ENCODE measurements around the gene RAB20. TPM values are rescaled to one million over a fixed set of nuclear protein-coding genes. Genes with fewer than 3 reads are reported as not detected.

RAB20 gene
- total RNA-seq, 1 experiment from 2014 or later, result 30.5 TPM

DNA sequence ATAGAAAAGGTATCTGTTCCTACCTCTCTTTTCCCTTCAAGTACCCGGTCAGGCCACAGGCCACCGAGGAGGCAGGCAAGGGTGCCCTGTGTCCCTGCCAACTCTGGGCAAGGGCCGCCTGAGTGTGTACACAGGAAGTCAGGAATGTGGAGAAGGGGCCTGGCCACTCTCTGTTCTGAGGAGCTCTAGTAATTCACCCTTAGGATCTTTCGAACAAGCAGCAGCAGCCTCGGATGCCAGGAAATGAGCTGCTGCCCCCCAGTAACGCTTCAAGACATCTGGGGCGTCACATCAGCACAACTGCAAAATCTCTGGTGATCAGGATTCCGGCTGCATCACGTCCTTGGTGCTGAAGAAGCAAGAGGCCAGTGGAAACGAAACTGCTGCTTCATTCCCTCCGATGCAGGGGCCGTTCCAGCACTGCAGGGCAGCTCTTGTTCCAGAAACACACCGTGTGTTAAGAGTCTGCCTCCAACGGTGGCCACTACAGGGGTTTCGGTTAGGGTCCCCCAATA is 2.0 kb downstream of the RAB20 start:
- no peak for DNase-seq (ENCODE audit: low read depth)
- in situ Hi-C loops (cut with HindIII; ENCODE audit: low pct_unique_long_range_greater_than_20kb, low sequenced_read_pairs), result no loop called here

DNA sequence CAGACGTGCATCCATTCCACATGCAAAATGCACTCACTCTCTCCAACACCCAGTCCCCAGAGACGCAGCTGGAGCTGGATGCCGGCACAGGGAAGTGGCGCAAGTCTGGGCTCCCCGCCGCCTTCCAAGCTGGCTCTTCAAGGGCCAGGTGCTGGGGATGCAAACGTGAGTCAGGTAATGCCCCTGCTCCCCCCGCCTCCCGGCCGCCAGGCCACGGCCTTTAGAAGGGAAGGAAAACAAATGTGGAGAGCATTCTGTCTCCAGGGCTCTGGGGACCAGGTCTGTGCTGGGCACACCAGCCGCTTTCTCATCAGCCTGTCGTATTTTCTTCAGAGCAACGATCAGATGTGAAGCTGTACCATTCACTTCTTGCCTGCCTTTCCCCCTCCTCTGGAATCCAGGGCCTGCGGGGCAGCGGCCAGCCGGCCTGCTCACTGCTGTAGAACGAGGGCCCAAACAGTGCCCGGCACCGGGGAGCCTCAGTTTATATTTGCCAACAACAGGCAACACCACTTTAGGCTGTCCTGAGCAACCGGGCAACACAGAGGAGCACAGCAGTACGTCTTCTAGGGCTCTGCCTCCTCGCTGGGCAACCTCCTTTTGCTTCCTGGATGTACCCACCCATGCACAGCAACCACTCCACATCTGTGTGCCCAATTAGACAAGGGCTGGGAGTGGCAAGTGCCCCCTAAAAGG is 3.8 kb downstream of the RAB20 start:
- in situ Hi-C loops (cut with HindIII; ENCODE audit: low pct_unique_long_range_greater_than_20kb, low sequenced_read_pairs), result no loop called here
- DNase-seq (ENCODE audit: low read depth), result no peak

DNA sequence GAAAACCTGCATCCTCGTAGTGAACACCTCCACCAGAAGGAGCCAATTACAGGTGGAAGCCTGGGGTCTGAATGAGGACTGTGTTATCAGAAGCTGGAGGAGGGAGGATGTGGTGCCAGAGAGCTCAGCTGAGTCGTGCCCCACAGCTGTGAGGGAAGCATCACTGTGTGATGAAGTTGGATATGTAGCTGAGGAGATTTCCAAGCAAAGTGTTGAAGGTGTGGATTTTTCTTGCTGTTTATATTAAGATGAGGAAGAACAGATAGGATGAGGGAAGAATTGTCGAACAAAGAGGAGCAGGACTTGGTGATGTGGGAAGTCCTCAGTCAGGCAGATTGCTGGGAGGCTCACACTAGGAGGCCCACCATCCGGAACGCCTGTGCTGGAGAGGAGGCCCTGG is 4.4 kb downstream of the RAB20 start:
- in situ Hi-C loops (cut with HindIII; ENCODE audit: low pct_unique_long_range_greater_than_20kb, low sequenced_read_pairs), result no loop called here
- DNase-seq (ENCODE audit: low read depth), result no peak

DNA sequence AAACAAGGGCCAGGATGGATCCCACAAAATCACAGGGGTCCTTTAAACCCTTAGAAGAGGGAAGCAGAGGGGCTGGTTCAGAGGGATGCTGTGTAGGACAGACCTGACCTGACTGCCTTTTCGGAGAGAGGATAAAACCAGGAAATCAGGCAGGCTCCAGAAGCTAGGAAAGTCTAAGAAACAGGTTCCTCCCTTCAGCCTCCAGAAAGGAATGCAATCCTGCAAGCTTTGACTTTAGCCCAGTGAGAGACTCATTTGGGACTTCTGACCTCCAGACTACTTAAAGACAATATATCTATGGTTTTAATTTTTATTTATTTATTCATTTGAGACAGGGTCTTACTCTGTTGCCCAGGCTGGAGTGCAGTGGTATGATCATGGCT is 5.3 kb downstream of the RAB20 start:
- DNase-seq (ENCODE audit: low read depth), result no peak
- in situ Hi-C loops (cut with HindIII; ENCODE audit: low pct_unique_long_range_greater_than_20kb, low sequenced_read_pairs), result no loop called here

DNA sequence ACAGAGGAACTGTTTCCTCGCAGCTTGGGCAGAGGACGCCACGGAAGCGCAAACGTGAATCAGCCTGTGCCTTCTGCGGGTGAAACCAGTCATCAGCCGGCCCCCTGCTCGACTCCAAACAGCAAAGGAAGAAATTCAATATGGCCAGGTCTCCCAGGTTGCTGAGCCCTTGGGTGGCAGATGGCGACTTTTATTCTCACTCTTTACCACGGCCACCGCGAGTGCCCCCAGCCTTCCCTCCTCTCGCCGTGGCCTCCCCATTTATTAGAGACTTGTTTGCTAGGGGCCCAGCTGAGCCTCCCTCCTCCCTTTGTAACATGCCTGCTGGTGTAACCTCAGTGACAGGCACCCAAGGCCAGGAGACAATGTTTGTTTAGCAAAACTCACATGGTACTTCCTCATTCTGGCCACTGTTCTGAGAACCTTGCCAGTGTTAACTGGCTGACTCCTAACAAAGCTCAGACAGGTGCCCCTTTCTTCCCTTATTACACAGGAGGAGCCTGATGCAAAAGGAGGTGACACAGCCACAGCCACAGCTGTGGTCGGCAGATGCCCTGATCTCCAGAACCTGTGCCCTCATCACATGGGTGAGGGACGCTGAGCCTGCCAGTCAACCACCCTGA is 5.8 kb downstream of the RAB20 start:
- in situ Hi-C loops (cut with HindIII; ENCODE audit: low pct_unique_long_range_greater_than_20kb, low sequenced_read_pairs), result no loop called here
- no peak for DNase-seq (ENCODE audit: low read depth)

DNA sequence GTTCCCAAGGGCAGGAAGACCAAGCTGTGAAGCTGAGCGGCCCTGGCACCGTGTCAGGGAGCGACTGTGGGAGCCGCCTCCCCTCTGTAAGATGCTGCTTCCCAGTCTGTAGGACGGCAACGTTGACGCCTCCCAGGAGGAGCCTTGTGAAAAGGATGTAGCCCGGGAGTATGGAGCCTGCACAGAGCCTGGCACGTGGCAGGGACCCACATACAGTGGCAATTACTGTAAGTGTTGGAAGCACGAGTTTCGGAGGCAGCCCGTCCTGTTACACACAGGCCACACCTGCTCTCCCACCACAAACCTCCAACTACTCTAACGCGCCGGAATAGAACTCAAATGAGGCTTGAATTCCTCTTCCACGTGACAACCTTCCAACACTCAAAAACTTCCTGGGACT is 6.6 kb downstream of the RAB20 start:
- in situ Hi-C loops (cut with HindIII; ENCODE audit: low pct_unique_long_range_greater_than_20kb, low sequenced_read_pairs), result no loop called here

DNA sequence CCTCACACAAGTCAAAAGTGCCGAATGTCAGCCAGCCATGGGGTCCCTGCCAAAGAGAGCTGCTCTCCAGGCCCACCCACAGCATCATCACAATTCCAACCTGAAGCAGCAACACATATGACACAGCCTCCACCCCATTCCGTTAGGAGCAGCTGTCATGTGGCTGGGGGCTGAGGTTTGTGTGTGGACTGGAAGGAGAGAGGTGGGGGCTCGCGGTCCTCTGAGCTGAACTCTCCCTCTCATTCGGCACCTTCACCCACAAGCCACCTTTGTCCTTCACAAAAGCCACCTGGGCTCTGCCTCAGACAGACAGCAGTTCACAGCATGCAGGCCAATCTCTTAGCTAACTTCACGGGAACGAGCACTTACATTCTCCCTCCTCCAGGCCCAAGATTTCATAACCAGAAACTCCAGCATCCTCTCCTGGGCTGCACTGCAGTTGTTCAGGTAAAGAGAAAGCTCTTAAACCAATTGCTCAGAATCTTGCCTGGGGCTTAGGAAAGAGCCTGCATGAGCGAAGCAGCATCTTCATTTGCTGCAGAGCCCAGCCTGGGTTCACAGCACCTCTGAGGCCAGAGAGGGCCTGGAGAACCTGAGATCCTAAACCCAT is 7.2 kb downstream of the RAB20 start:
- no peak for DNase-seq (ENCODE audit: low read depth)
- in situ Hi-C loops (cut with HindIII; ENCODE audit: low pct_unique_long_range_greater_than_20kb, low sequenced_read_pairs), result no loop called here

More for the DNA sequence above, 6.6 kb downstream of the RAB20 start:
- DNase-seq (ENCODE audit: low read depth), result no peak

DNA sequence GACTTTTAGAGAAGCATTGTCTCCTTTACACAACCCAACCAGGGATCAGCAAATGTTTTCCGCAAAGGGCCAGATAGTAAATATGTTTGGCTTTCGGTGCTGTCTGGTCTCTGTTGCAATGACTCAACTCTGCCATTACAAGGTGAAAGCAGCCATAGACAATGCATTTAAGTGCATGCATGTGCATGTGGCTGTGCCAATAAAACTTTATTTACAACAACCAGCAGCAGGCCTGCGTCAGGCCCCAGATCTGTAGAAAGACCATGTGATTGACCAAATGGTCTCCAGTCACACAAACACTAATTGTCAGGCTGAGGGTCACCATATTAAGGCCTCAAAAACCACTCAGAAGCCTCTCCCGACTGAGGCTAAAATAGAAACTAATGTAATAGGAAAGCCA is 8.1 kb downstream of the RAB20 start:
- no peak for DNase-seq (ENCODE audit: low read depth)

DNA sequence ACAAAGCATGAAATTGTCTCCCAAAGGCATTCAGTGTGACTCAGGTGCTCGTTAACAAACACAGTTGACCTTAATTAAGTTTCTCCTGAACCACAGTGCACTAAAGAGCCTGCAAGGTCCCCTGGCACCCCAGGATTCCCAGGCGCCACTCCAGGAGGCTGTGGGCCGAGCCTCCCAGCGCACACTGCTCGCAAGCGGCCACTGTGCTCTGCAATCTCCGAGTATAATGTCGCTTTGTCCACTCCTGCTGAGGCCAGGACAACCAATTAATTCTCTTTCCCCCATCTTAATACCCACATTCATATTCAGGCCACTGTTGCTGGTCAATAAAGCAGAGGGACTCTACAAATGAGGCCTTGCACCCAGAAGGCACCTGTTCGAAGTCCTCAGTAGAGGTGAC is 8.8 kb downstream of the RAB20 start:
- in situ Hi-C loops (cut with HindIII; ENCODE audit: low pct_unique_long_range_greater_than_20kb, low sequenced_read_pairs), result no loop called here
- no peak for DNase-seq (ENCODE audit: low read depth)

More for the DNA sequence above, 8.1 kb downstream of the RAB20 start:
- in situ Hi-C loops (cut with HindIII; ENCODE audit: low pct_unique_long_range_greater_than_20kb, low sequenced_read_pairs), result no loop called here

DNA sequence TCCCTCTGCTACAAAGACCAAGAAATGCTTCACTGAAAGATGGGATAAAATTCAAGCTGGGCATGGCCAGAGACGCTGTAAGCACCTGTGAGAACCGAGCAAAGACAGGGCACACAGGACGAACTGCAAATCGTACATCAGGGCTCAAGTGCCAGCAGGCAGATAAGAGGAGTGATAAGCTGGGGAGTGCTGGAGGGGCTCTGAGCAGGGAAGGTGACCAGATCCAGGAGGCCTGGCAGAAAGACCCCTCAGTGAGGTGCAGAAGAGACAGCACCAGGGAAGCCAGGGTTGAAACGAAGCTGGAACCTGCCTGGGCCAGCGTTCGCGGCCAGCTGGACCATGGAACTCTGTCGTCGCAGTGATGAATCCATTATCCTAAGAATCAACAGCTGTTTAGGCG is 10.2 kb downstream of the RAB20 start:
- in situ Hi-C loops (cut with HindIII; ENCODE audit: low pct_unique_long_range_greater_than_20kb, low sequenced_read_pairs), result no loop called here
- DNase-seq (ENCODE audit: low read depth), result no peak

DNA sequence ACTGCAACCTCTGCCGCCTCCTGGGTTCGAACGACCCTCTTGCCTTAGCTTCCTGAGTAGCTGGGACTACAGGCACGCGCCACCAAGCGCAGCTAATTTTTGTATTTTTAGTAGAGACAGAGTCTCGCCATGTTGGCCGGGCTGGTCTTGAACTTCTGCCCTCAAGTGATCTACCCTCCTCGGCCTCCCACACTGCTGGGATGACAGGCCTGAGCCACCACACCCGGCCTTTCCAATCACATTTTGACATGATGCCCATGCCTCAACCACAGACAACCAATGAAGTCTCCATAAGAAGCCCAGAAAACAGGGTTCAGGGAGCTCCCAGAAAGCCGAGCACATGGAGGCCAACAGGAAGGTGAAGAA is 11.7 kb downstream of the RAB20 start:
- in situ Hi-C loops (cut with HindIII; ENCODE audit: low pct_unique_long_range_greater_than_20kb, low sequenced_read_pairs), result no loop called here
- DNase-seq (ENCODE audit: low read depth), result no peak

DNA sequence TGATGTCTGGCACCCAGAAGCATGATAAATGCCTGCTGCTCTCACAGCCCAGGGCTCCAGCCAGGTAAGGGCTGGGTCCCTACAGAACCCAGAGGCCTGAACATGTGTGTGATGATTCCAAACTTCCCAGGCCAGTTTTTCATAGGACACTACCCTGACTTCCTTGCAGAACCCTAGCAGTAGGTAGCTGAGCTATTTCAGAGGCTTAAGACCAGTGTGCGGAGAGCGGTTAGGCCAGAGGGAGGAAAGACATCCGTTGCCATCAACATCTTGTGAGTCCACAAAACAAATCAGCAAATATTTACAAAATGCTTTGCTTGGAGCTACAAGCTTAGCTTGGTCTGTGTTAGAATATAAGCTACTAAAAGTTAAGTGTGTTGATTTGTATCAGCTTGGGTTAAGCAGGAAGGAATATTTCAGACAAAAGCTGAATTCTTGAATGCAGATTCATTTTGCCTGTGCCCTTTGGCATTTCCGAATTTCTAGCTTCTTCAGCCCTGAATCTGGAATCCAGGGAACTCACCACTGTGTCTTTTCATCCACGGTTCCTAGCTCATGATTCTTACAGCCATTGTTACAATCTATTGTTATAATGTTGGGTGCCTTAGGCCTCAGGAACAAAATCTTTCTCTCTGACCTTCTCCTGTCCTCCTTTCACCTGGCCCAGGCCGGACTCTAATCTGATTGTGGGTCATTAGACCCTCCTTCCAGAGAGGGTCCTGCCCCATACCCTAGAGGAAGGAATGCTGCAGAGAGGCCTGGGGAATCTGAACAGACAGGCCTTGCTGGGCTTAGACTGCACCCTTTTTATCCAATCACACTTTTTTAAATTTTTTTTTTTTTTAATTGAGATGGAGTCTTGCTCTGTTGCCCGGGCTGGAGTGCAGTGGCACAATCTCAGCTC is 12.4 kb downstream of the RAB20 start:
- in situ Hi-C loops (cut with HindIII; ENCODE audit: low pct_unique_long_range_greater_than_20kb, low sequenced_read_pairs), result no loop called here
- no peak for DNase-seq (ENCODE audit: low read depth)

DNA sequence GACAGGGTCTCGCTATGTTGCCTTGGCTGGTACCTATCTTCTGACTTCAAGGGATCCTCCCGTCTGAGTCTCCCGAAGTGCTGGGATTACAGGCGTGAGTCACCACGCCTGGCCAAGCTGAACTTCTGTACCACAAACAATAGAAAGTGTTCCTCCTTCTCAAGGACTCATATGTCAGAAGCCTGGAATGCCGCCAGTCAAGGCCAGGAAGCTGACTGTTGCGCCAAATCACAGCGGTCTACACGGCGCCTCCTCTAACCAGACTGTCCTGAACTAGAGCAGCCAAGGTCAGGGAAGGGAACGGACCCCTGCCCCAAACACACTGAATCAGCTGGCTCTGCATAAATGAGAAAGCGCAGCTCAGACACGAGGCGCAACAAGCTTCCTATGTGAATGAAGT is 14.6 kb downstream of the RAB20 start:
- DNase-seq (ENCODE audit: low read depth), result peak; percentile 74
- in situ Hi-C loops (cut with HindIII; ENCODE audit: low pct_unique_long_range_greater_than_20kb, low sequenced_read_pairs), result no loop called here

DNA sequence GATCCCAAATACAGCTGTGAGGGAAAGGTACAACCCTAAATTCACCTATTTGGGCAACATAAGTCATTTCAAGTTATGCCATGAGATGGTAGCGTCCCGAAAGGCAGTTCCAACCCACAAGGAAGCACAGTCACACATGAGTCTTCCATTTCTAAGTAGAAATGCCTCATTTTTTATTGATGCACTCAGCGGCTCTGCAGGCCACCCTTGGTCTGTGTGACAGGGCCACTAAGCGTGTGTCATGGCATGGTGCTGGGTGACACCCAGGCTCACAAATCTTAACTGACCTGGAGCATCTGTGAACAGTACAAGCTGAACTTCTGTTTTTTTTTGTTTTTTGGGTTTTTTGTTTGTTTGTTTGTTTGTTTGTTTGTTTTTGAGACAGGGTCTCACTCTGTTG is 15.1 kb downstream of the RAB20 start:
- in situ Hi-C loops (cut with HindIII; ENCODE audit: low pct_unique_long_range_greater_than_20kb, low sequenced_read_pairs), result no loop called here
- no peak for DNase-seq (ENCODE audit: low read depth)

DNA sequence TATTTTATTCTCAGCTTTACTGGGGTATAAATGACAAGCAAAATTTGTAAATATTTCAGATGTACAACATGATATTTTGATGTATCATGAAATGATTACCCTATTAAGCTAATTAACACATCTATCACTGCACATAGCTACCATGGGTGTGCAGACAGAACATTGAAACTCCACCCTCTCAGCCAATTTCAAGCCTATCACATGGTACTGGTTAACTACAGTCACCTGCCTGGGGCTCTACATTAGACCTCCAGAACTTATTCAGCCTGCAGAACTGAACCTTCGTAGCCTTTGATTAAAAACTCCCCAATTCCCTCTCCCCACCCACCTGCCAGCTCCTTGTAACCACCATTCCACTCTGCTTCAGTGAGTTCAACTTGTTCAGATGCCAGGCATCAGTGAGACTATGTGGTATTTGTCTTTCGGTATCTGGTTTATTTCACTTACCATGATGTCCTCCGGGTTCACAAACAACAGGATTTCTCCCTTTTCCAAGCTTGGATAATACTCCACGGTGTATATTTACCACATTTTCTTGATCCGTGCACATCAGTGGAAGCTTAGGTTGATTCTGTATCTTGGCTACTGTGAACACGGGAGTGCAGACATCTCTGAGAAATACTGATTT is 19.2 kb downstream of the RAB20 start:
- no peak for DNase-seq (ENCODE audit: low read depth)
- in situ Hi-C loops (cut with HindIII; ENCODE audit: low pct_unique_long_range_greater_than_20kb, low sequenced_read_pairs), result no loop called here

DNA sequence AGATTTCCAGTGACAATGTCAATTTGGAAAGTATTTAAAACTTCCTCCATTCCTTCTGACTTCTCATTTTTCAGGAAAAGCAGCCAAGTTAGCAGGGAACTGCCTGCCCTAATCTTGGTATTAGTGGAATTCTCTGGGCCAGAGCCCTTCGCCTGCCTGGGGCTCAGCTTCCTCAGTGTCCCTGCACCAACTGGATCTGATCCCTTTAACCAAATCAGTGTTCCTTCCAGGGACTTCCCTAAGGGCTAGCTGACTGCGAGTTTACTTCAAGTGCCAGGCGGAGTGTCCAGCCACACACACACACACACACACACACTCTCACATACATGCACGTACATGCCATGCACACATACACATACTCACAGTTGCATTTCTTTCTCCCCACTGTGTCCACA is 20.0 kb downstream of the RAB20 start:
- in situ Hi-C loops (cut with HindIII; ENCODE audit: low pct_unique_long_range_greater_than_20kb, low sequenced_read_pairs), result no loop called here
- DNase-seq (ENCODE audit: low read depth), result no peak

DNA sequence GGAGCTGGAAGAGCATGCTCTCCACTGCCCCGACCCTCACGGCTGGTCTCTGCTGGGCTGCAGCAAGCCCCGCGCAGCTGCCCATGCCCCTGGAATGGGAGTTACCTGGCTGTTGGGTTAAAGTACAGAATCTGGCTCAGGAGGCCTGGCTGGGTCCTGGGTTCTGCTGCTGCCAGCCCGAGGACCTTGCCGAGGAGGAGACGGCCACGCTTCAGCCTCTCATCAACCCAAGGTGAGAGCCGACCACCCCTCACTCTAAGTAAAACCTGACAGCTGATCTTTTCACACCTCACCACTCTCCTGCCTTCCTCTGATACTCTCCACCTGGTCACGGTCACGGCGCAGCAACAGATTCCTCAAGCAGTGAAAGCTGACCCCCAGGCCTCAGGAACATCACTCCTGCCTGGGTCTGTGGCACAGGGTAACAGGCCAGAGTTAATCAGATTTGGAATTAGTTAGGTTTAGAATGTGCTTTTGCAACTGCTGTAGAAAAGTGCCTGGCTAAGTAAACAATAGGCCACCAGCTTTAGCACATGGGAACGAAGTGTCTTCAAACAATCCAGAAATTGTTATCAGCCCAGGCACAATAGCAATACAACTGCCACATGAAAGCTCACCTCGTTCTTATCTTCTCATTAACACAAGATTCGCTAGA is 20.5 kb downstream of the RAB20 start:
- in situ Hi-C loops (cut with HindIII; ENCODE audit: low pct_unique_long_range_greater_than_20kb, low sequenced_read_pairs), result no loop called here
- no peak for DNase-seq (ENCODE audit: low read depth)

DNA sequence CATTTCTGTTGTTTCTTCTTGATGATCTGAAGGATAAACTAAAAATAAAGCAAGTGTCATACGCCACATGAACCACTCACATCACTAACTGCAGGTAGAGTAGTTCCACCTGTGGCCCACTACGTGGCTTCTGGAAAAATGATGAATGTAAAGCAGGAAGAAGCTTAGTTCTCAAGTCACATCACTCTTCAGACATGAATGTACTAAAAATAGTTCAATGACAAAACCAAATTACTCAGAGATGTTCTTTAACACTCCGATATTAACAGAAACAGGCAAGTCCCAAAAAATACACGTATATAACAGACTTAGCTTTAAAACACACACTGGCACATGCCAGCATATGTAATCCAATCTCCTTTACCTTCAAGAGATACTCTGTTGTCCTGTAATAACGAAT is 21.6 kb downstream of the RAB20 start:
- DNase-seq (ENCODE audit: low read depth), result no peak
- in situ Hi-C loops (cut with HindIII; ENCODE audit: low pct_unique_long_range_greater_than_20kb, low sequenced_read_pairs), result no loop called here
